GM21619 (cell line): ENCODE results near the gene CARD11.

ENCODE experiments used
- ATAC-seq: cut with Tn5 transposase; IDR thresholded peaks from one replicate; pipeline ENCODE4 v1.9.1; 2021; ENCODE audit not compliant: unreplicated experiment

CARD11 gene

DNA sequence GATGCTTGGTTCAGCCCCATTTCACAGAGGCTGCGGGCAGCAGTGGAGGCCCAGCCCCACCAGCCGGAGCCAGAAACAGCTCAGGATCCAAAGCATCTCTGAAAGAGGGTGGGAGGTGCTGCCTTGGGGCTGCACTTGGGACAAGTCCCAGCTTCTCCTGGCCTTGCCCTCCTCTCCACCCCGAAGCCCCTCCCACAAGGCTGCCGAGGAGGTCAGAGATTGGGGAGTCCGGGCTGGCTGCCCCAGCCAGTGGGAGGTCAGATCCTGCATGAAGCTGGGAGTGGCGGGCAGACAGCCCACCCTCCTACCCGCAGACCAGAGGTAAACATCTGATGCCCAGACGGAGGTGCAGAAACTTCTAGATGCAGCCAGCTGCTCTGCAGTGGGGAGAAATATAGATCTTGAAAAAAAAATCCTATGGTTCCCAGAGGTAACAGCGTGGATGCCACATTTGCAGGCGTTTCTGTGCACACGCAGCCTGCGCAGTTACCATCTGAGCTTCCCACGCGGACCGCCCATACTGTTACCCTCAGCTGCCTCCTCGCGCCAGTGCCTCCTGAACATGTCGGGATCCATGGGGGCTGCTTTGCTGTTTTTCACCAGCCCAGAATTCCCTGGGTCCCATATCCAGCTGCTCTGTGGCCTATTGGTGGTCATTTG, 162.7 kb downstream of the CARD11 start:
- no peak for ATAC-seq

DNA sequence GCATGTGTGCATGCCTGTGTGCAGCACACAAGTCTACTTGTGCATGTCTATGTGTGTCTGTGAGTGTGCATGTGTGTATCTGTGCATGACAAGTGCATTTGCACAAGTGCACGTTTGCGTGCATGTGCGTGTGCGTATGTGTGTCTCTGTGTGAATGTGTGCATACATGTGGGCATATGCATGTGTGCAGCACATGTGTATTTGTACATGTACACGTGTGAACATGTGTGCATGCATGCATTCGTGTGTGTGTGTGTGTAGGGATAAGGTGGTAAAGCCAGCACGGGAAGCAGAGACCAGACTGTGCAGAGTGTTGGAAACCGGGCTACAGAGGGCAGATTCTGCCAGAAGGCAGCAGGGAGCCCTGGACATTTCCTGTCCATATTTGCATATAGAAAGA, 163.6 kb downstream of the CARD11 start:
- no peak for ATAC-seq

- no peak for ATAC-seq
These were observed 164.3 kb downstream of the CARD11 start for GRCh38 chr7:2879354-2879753.

GRCh38 chr7:2878306-2878705, 165.4 kb downstream of the CARD11 start:
- ATAC-seq, result no peak

DNA sequence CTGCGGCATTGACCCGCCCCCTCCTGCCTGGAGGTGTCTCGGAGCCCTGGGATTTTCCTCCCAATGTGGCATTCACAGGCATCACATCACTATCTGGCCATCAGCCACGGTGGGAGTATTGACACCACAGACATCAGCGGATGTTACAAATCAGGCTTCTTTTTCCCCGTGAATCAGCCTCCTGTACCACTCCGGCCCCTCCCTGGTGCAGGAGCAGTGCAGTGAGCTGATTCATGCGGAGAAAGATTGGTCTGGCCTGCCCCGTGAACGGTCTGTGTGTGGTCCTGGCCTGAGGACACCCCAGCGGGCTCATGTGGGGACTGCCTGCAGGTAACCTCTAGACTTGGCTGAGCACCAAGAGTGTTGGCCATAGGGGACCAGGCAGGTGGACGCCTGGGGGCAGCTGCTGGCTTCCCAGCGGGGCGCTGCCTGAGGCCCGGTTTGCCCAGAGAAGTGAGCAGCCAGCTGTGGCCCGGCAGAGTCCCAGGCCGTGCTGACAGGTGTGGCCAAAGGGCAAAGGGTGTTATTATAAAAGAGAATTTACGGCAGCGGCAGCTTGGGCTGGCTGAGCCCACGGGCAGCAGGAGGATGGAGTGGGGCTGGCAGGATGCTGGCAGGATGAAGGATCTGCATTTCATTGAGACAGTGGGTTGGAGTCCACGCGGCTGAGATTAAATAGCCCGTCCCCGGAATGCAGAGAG, 167.5 kb downstream of the CARD11 start:
- no peak for ATAC-seq

DNA sequence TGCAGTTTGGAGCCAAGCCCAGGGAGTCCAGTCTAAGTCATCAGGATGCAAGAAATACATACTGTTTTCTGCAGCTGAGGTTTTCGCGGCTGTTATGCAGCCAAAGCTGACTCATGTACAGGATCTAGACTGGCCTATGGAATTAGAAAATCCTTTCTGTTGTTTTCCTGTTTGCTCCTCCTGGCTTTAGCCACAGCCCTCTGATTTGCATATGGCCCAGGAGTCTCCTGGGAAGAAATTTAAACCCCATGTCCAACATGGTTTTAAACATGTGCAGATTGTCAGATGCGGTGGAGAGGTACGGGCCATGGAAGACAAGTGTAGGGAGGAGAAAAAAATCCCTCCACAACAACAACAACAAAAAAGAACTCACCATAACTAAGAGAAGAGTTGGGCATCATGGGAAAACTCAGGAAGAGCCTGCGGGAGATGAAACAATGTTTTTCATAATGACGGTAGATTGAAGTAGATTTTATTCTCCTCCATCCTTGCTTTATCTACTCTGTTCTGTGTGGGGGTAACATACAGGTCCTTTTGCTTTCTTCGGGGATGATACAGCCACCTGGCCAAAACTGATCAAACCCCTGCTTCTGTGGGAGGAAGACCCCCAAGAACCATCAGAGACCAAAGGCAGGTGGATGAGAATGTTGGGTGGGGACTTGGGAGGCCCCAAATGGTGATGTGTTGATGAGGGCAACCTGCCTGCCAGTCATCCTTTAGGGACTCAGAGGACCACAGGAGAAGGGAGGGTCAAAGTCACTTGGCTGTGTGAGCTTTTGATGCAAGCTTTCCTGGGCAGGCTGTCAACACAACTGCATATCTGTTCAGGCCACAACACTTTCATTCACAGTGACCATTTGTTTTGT, 169.7 kb downstream of the CARD11 start:
- no peak for ATAC-seq

DNA sequence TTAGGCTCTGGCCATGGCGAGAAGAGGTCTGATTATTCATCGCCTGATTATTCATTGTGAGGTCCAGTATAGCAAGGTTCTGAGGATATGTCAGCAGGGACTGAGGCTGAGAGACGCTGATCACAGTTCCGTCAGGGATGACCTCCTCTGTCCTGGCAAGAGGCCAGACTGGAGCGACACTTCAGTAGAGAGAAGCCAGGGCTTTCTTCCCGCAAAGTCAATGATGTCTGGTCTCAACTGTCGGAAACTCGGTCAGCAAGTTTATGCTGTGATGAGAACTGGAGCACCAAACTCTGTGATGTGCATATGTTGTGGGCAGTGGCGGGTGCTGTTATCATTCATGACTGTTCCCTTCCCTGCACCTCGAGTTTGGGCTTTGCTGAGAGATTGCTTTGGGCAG, 170.5 kb downstream of the CARD11 start:
- ATAC-seq, result no peak

DNA sequence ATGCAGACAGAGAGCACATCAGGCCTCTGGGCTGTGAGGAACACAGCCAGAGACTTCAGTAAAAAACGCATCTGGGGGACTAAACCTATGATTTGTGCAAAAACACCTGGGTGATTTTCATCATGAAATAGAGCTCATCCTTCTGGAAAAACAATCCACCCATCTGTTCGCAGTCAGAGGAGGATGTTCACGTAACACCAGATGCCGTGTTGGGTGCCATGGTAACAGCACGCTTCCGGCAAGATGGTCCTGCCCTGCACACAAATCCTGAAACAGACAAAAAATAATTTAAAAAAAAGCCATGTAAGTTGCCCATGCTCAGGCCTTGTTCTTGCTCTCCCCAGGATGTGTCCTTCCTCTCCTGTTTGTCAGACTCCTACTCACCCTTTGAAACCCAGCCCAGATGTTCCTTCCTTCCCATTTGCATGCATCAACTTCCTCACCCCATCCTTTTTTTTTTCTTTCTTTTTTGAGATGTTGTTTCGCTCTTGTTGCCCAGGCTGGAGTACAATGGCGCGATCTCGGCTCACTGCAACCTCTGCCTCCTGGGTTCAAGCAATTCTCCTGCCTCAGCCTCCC, 171.3 kb downstream of the CARD11 start:
- ATAC-seq, result no peak

DNA sequence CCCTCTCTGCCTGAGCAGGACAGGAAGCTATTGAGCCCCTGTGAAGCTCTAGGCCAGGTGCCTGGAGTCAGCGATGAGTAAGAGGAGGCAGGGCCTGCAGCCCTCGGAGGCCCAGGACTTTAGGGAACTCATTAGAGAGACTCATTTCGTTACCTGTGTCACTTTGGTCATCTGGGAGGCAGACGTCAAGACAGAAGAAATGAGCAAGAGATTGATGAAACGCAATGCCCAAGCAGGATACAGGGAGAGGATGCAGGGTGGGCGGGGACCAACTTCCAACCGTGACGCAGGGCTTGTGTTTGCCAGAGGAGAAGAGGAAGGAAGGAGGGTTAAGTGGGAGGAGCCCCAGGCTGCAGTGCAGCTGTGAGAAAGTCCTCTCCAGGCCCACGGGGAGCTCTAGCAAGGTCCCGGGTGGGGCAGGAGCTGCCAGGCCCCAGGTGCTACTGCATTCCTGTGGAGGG, 173.2 kb downstream of the CARD11 start:
- peak; percentile 60 for ATAC-seq

DNA sequence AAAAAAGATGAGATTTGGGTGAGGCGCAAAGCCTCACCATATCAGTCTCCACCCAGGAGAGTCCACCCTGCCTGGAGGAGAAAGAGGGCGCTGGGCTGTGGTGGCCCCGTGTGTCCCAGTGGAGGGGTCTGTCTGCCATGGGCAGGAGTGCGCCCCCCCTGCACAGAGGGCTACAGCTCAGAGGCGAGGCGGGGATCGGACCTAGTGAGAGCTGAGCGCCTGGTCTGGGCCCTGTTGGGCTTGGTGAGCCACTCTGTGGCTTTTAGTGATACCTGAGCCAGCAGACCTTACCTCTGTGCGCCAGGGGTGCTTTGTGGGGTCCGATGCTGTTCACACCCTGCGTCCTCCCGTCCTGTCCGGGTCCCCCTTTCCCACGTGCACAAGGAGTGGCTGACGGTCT, 173.7 kb downstream of the CARD11 start:
- ATAC-seq, result no peak

- ATAC-seq, result no peak
These were observed 177.1 kb downstream of the CARD11 start for GRCh38 chr7:2866601-2867000.

GRCh38 chr7:2864999-2865670, 178.5 kb downstream of the CARD11 start:
- ATAC-seq, result no peak

DNA sequence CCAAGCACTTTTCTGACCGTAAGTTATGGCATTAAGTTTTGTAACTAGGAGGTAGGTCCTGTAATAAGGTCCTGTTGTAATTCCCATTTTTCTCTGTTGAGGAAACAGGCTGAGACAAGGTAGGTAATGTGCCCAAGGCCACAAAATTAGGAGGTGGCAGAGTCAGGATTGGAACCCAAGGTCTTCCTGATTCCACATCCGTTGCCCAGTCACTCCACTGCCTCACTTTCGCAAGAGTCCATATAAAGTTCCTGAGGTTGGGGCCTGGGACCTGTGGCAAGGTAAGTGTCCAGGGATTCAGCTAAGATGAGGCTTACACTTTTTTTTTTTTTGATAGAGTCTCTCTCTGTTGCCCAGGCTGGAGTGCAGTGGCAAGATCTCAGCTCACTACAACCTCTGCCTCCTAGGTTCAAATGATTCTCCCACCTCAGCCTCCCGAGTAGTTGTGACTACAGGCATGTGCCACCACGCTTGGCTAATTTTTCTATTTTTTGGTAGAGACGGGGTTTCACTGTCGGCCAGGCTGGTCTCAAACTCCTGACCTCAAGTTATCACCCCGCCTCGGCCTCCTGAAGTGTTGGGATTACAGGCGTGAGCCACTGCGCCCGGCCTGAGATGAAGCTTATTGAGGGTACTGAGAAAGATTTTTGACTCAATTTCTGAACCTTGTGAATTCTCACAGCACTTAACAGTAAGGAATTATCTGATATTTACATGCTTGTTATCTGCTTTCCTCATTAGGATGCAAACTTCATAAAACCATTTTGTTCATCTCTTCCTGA, 179.3 kb downstream of the CARD11 start:
- no peak for ATAC-seq

DNA sequence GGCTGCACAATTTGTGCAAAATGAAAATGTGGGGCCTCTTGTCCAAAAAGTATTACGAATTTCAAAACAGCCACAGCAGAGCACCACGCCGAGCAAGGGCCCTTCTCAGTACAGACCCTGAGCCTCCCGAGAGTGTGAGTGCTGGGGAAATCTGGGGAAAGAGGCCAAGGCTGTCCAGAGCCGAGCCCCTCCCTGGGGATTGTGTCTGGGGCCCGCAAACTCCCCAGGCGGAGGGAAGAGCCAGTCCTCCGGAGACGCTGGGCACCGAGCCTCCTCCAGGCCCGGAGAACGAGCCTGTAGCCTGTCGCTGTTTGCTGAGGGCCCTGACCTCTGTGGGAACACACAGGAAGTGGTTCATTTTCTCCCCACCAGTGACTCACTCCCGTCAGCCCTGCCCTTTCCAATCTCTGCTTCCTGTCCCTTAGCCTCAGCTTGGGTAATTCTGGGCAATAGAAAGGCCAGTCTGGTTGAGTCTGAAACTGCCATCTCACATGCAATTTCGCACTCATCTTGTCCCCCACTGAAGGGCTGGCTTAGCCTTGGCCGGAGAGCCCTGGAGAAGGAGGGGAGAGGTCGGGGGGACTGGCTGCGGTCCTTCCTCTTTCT, 180.1 kb downstream of the CARD11 start:
- ATAC-seq, result peak; percentile 99

- no peak for ATAC-seq
These were observed 180.8 kb downstream of the CARD11 start for GRCh38 chr7:2862831-2863361.

DNA sequence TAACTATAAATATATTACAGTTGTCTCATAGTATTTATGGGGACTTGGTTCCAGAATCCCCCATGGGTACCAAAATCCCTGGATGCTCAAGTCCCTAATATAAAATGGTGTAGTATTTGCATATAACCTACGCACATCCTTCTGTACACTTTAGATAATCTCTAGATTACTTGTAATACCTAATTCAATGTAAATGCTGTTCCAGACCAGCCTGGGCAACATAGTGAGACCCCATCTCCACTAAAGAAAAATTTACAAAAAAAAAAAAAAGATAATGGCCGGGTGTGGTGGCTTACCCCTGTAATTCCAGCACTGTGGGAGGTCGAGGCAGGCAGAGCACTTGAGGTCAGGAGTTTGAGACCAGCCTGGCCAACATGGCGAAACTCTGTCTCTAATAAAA, 182.2 kb downstream of the CARD11 start:
- ATAC-seq, result no peak

DNA sequence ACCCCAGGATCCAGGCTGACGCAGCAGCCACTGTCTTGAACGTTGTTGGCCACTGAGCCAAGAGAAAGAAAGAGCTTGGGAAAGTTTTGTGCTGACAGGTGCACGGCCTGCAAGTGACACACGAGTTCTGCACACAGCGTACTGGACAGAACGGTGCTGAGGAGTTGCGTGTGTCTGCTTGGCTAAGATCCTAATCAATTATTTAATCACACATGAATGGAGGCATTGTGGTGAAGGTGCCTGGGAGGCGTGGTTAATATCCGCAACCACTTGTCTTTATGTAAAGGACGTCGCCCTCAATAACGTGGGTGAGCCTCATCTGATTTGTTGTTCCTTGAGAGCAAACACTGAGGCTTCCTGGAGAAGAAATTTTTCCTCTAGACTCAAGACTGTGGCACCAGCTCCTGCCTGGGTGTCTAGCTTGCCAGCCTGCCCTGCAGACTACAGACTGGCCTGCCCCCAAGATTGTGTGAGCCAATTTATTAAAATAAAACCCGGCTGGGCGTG, 183.0 kb downstream of the CARD11 start:
- no peak for ATAC-seq

DNA sequence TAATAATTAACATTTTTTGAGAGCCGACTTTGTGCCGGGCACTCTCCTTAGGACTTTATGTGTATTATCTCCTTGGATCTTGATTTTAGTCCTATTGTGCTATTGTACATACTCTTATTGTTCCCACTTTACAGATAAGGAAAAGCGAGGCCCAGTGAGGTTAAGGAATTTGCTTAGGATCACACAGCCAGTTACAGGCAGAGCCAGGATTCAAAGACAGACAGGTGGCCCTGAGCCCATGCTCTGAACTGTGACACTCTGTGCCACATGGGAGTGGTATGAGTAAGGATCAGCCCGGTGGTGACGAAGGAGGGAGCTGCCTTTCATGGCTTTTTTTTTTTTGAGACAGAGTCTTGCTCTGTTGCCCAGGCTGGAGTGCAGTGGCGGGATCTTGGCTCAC, 183.7 kb downstream of the CARD11 start:
- ATAC-seq, result no peak

DNA sequence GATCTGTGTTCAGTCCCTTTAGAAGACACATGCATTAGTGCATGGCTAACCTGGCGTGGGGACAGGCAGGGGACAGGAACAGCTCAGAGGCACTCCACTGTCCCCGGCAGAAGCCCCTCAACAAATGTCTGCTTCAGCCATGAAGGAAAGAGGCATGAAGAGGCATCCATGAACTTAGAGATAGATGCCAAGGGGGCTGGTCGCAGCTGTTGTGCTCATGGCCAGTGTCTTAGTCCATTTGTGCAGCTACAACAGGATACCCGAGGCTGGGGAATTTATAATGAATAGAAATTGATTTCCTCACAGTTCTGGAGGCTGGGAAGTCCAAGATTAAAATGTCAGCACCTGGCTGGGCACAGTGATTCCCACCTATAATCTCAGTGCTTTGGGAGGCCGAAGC, 185.0 kb downstream of the CARD11 start:
- no peak for ATAC-seq
